ENCODE results near the gene RUFY2.
"Not testable (repeated sequence)": the region's sequence is repeated elsewhere in the genome, so short reads cannot be mapped to it uniquely, and the experiment has no call there.

RUFY2 gene

GRCh38 chr10:68318331-68319059, 88.6 kb downstream of the RUFY2 start:
- DNase-seq: no peak

DNA sequence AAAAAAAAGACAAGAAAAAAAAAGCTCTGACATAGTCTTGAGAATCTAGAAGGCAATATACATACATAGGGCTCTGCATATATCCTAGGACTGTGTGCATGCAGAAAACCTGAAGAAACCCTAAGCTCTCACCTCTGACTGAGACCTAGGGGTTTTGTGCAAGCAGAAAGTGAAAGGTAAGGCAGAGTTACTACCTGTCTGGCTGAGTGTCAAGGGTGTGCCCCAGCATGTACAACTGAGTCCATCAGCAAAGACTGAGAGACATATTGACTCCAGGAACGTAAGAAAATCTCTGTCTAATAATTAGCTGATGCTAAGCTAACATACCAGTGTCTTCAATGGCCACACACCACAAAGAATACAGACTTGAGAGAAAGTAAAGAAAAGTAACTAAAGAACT, 91.5 kb downstream of the RUFY2 start:
- no peak for DNase-seq

- DNase-seq: not testable (repeated sequence)
These were observed 92.1 kb downstream of the RUFY2 start for GRCh38 chr10:68314930-68315329.

DNA sequence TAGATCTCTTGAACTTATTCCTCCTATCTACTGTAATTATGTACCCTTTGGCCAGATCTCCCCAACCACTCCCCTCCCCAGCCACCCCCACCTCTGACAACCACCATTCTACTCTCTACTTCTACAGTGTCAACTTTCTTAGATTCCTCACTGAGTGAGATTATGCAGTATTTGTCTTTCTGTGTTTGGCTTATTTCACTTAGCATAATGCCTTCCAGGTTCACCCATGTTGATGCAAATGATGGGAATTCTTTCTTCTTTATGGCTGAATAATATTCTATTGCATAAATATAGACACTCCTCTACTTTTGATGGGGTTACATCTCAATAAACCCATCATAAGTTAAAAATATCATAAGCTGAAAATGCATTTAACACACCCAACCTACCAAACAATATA, 96.5 kb downstream of the RUFY2 start:
- DNase-seq: no peak

- DNase-seq: no peak
These were observed 101.2 kb downstream of the RUFY2 start for GRCh38 chr10:68305854-68306253.

- DNase-seq: no peak
These were observed 103.1 kb downstream of the RUFY2 start for GRCh38 chr10:68303849-68304412.

DNA sequence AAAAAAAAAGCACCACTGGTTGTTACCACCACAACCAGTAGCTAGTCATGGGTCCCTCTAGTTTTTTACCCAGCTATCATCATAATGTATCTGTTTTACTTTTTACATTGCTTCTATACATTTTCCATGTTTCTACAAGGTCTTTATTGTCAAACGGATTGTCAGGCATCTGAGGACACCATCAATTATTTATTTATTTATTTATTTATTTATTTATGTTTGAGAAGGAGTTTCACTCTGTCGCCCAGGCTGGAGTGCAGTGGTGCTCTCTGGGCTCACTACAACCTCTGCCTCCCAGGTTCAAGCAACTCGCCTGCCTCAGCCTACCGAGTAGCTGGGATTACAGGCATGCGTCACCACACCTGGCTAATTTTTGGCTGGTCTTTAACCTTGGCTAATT, 104.2 kb downstream of the RUFY2 start:
- no peak for DNase-seq

GRCh38 chr10:68302503-68302823, 104.6 kb downstream of the RUFY2 start:
- DNase-seq: no peak

- DNase-seq: peak; percentile 52
These were observed 105.1 kb downstream of the RUFY2 start for GRCh38 chr10:68301790-68302502.

GRCh38 chr10:68301301-68301700, 105.8 kb downstream of the RUFY2 start:
- no peak for DNase-seq

GRCh38 chr10:68296843-68297663, 110.0 kb downstream of the RUFY2 start:
- no peak for DNase-seq
